Measurements from ENCODE around the gene TBC1D17.

- TF ChIP-seq POLR2AphosphoS5 (IDR thresholded peaks at IDR 0.05; ENCODE audit: low read depth, low read length) (no peak), POLR2A (IDR thresholded peaks at IDR 0.05; ENCODE audit: low read depth, low read length) (no peak), PAX5 (IDR thresholded peaks at IDR 0.05; ENCODE audit: insufficient read depth, low read length, severe bottlenecking) (no peak), TAF1 (IDR thresholded peaks at IDR 0.05; ENCODE audit: low read depth, low read length) (no peak), SPI1 (IDR thresholded peaks at IDR 0.05; ENCODE audit: low read depth, low read length) (no peak)
Measured at GRCh38 chr19:49907745-49908446, 30.4 kb downstream of the TBC1D17 start.

Data from GM12891 (cell line).